HG02870 (cell line): ENCODE data around the gene ZFP62.
A peak's percentile ranks its signal among the peaks of the same experiment; 100 is the strongest.
"Not testable (repeated sequence)": the region's sequence is repeated elsewhere in the genome, so short reads cannot be mapped to it uniquely, and the experiment has no call there.

Source experiments
- ATAC-seq: cut with Tn5 transposase; IDR thresholded peaks from one replicate; pipeline ENCODE4 v1.9.1; 2021; ENCODE audit warnings: mild to moderate bottlenecking, moderate library complexity; ENCODE audit not compliant: unreplicated experiment

ZFP62 gene

DNA sequence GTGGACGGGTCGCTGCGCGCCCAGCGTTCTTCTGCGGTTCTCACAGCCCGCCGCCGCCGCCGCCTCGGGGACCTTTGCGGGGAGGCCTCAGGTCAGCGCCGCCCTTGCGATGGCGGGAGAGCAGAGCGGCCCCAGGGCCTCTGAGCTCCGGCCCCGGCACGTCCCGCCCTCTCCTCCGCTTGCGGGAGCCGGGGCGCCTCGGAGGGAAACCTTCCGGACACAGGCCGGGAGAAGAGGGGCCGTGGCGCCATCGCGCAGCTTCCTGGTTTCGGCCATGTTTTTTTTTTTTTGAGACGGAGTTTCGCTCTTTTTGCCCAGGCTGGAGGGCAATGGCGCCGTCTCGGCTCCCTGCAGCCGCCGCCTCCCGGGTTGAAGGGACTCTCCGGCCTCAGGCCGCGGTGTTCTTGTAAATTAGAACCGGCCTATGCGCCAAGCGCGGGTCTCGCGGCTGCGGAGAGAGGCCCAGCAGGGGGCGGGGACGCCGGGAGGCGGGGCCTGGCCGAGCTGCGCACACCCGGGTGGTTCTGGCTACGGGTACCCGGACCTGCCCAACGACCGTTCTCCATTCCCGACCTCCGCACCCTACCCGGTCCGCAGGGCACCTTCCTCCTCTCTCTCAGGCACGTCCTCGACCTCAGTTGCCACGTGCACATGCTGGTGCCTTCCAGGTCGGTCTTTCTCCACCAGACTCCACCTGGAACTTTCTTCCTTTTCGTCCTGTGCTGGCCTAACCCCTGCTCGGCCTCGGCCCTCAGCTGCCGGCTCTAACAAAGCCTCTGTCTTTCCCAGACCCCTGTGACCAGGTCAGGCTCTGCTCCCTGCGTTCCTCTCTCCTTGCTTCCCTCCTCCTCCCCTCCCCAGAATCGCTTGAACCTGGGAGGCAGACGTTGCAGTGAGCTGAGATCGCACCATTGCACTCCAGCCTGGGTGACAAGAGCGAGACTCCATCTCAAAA is 29.7 kb downstream of the ZFP62 start:
- ATAC-seq, result peak; percentile 60

DNA sequence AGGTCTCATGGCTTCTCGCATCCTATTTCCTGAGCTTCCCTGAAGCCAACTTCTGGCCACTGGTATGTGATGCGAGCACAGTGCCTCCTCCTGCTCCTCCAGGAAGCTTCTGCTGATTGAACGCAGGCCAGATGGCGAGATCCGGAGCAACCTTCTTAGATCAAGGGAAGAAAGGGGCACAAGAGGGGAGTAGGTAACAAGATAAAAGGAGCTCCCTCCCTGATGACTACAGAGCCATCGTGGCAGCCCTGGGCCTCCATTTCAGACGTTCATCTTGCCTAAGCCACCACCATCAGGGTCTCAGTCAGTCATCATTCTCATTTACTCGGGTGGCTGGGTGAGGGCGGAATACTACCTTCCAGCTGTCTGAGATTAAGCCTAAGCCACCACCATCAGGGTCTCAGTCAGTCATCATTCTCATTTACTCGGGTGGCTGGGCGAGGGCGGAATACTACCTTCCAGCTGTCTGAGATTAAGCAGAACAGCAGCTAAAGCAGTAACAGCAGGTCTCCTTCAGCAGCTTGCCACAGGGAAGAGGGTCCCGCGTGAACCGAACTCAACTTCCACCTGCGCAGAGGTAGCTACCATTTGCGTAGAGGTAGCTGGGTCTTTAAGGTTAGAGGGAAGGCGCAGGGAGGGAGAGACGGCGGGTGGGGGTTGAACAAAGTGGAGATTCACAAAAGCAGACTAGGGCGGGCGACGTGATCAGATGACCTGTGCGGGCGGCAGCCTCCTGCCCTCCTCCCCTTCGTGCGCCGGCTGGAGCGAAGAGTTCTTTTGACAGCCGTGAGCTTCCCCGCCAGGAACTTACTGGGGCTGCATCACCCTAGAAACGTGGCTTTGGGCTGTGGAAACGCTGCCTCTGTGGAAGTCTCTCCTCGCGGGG is 30.6 kb downstream of the ZFP62 start:
- ATAC-seq, result peak; percentile 38

DNA sequence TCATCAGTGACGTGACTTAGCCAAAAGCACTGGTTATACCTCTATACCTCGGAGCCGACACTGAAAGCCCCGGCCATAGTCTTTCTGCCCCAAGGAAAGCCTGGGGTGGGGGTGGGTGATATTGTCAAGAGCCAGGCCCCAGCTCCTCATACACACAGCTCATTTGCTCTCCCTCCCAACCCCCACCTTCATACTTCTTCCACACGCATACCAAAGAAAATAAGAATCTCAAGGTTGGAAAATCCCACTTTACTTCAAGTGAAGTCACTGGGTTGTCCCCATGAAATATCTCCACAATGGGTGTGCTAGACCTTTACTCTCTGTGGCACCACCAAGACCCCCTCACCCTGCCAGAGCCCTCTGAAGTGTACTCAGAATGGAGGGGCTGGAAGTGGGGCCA is 31.4 kb downstream of the ZFP62 start:
- ATAC-seq, result no peak

GRCh38 chr5:180828756-180829531 is 32.1 kb downstream of the ZFP62 start:
- not testable (repeated sequence) for ATAC-seq

GRCh38 chr5:180827374-180827773 is 33.7 kb downstream of the ZFP62 start:
- not testable (repeated sequence) for ATAC-seq

GRCh38 chr5:180825768-180826525 is 35.1 kb downstream of the ZFP62 start:
- no peak for ATAC-seq

DNA sequence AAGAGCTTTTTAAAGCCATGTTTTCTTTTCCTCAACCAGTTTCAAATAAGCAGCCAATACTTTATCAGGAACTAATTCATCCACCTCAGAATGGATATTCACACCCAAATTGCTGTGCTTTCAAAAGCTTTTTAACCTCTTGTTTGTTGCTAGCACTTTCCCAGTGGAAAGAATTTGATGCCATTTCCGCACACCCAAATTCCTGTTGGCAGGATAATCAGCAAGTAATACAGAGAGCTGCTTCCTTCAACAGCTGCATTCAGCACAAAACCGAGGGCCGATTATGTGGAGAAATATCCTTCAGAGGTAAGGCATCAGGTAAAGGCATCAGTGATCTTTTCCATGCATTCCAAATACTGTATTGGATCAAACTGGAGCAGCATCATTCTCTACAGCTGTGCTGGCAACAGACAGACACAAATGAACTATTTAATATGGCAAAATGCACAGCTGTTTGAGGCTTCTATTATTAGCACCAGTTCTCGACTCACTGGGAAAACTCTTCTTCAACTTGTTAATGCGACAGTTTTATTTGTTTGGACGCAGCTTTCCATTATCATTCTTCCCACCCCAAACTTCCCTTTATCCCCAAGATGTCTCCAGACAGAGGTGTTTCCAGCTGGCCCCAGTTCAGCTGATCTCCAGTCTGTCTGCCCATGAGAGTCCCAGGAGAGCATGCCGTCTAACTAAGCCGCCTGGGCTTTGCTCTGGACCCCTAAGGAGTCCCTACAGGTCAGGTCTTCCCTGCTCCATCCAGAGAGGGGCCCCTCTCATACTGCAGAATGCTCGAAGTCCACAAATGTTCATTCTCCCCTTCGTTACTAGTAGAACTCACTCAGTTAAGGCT is 36.2 kb downstream of the ZFP62 start:
- ATAC-seq, result no peak

DNA sequence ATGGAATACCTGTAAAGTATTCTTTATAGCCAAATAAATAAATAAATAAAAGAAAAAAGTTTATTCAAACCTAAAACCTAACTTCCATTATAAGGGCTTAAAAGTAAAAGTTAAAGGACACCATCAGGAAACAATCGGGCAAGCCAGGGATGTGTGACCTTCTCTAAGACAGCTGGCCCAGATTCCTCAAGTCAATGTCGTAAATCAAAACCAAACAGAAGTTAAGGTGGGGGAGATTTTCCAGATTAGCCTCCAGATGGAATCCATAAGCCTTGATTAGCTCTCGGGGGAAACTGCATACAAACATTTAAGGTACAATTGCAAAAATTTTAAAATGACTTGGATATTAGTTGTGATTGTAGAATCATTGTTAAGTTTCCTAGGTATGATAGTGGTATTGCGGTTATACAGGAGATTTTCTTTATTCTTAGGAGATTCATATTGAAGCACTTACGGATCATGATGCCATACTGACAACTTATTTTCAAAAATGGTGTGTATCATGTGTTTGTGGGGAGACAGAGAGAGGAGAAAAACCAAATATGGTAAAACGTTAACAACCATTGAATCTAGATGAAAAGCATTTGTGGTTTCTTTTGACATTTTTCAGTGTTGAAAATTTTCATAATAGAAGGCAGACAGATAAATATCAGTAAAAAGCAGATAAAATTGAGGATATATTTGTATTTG is 37.0 kb downstream of the ZFP62 start:
- no peak for ATAC-seq

- ATAC-seq, result no peak
These were observed 37.7 kb downstream of the ZFP62 start for GRCh38 chr5:180823346-180823745.

GRCh38 chr5:180821538-180821937 is 39.5 kb downstream of the ZFP62 start:
- ATAC-seq, result no peak

DNA sequence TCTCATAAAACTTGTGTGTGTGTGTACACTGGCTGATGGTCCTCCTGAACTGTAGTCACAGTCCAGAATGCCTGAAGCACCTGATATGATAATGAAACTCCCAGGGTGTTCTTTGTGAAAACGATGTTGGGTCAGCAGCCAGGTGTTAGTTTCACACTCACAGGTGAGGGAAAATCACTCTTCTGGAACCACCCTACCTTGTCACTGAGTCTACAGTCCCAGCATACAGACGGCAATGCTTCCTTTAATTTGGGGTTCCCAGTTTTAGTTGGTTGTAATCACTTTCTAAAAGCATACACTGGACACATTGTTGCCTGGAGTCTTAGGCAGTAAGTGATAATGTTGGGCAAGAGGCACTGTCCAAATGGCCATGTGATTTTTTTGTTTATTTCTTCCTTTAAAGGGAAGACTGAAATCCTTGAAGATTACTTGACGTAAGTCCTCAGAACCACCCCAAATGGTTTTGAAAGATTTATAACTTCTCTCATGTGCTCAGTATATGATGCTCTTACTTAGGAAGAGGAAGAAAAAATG is 40.2 kb downstream of the ZFP62 start:
- ATAC-seq, result peak; percentile 68

DNA sequence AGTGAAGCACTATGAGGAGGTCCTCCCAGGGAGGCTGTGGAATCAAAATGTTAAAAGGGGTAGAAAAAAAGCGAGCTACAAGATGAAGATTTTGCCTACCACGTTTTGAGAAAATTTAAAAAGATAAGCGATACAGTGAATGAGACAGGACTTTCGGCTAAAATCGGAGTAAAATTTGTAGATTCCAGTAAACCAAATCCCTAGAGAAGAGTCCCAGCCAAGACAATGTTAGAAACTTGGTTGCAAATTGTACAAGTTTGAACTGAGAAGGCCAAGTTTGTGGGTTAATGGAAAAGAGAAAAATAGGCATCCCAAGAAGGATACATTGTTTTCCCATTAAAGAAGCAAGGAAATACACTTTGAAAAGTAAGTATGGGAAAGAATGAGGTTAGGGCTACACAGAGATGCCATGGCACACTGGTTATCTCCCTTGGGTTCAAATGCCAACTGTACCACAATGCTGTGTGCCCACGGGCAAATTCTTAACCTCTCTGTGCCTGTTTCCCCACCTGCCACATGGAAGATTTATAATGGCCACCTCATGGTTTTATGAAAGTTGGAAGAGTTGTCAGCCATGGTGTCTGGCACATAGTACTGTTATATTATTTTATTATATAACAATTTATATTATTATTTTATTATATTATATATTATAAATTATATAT is 42.3 kb downstream of the ZFP62 start:
- ATAC-seq, result no peak

DNA sequence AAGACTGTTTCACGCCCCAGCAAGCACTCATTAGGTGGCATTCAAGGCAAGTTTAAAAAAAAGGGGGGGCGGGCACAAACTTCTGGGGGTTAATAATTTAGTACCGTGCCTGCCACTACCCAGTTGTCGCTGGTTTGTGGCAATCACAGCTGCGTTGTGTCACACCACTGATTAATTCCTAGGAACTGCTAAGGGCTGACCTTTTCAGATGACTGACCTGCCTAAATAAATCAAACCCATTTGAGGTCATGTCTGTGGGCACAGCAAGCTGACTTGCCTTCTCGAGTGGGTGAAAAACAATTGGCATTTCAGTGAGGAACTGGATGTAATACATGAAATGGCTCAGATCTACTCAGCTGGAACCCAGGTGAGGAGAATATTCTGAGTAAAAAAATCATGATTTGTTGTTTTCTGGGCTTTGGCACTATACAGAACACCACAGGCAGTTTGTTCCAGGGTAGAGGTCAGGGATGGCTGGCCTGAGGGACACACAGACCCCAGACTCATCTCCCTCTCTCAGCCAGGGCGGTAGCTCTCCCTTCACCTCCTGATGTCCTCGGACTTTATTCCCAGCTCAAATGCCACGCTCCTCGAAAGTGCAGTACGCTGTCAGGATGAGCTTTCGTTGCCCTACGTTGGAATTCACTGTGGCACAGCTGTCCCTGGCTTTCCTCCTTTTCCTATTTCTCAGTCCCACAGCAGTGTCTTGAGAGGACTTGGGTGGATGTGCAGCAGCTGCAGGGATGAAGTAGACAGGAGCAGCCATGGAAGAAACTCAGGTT is 43.0 kb downstream of the ZFP62 start:
- ATAC-seq, result no peak

GRCh38 chr5:180816608-180817534 is 44.2 kb downstream of the ZFP62 start:
- no peak for ATAC-seq

- no peak for ATAC-seq
These were observed 45.7 kb downstream of the ZFP62 start for GRCh38 chr5:180815293-180815917.

DNA sequence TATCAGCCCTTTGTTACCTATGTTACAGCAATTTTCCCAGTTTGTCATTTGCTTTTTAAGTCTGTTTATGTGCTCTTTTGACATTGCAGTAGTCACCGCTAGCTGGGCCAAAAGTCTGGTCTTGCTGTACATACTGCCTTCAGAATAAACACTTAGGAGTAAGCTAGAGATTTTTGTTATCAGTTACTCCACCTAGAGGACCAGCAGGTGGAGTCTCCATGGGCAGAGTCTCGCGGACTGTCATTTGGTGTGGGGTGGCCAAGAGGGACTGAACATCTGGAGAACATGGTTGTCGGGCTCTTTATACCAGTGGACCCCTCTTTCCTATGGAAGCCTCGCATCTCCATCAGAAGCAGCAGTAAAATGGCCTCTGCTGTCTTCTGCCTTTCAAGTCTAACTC is 47.7 kb downstream of the ZFP62 start:
- ATAC-seq, result no peak
